ENCODE data around the gene EXOC1L.

EXOC1L gene

DNA sequence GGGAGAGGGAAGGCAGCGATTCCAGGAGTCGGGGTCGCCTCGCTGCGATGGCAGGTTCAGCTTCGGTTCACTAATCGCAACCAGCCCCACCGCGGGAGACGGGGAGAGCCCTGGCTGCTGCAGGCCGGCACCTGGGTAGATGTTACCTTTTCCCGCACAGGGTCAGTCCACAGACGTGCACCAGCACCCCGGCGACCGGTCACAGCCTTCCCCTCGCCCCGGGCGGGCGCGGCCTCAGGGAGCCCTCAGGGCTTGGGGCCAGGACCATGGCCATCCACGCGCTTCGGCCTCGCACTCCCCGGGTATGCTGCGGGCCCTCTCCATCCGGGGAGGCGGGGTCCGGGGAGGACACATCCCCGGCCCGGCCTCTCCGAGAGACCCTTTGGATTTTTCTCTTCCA is 26.1 kb upstream of the EXOC1L start:
- H3K4me3 ChIP-seq (ENCODE audit: control insufficient read depth, low read depth, low read length), result peak overlapping the region; percentile 3
- TF ChIP-seq, protein P1, sequence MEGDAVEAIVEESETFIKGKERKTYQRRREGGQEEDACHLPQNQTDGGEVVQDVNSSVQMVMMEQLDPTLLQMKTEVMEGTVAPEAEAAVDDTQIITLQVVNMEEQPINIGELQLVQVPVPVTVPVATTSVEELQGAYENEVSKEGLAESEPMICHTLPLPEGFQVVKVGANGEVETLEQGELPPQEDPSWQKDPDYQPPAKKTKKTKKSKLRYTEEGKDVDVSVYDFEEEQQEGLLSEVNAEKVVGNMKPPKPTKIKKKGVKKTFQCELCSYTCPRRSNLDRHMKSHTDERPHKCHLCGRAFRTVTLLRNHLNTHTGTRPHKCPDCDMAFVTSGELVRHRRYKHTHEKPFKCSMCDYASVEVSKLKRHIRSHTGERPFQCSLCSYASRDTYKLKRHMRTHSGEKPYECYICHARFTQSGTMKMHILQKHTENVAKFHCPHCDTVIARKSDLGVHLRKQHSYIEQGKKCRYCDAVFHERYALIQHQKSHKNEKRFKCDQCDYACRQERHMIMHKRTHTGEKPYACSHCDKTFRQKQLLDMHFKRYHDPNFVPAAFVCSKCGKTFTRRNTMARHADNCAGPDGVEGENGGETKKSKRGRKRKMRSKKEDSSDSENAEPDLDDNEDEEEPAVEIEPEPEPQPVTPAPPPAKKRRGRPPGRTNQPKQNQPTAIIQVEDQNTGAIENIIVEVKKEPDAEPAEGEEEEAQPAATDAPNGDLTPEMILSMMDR (conservative IDR thresholded peaks at IDR 0.05; ENCODE audit: control insufficient read depth, insufficient read depth, low read depth, low read length), result no peak
- DNase-seq (ENCODE audit: low read depth), result no peak

DNA sequence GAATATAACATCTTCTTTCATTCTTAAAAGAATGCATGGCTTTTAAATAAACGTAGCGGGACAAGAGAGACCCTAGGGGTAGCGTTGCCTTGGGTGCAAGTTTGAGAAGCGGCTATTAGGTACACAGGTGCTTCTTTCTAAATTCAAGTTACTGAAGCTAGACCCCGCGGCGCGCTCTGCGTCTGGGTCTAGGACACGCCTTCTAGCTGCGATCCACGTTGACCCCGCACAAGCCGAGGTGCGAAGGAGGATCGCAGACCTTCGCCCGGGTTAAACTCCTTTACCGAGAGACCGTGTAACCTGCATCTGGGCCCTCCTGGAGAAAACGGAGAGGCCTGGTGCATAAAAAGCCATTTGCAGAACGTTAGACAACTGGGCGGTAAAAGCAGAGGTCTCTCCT is 25.5 kb upstream of the EXOC1L start:
- TF ChIP-seq, protein P1 (conservative IDR thresholded peaks at IDR 0.05; ENCODE audit: control insufficient read depth, insufficient read depth, low read depth, low read length), result no peak
- no peak overlapping the region for H3K4me3 ChIP-seq (ENCODE audit: control insufficient read depth, low read depth, low read length)
- DNase-seq (ENCODE audit: low read depth), result no peak

DNA sequence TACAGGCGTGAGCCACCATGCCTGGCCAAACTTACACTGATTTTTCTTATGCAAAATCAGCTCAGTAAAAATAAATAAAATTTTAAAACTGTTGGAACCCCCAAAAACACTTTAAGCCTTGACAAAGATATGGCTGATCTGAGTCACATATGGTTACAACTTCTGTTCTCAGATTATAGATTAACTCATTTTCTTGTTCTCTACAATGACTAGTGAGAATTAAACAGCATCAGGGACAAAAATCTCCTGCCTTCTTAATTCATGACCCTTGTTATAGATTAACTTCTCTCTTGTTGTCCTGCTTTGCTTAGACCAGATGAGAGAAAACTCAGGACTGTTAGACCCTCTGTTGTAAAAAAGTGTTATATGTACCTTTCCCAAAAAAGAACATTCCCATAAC is 24.2 kb upstream of the EXOC1L start:
- no peak for DNase-seq (ENCODE audit: low read depth)
- H3K4me3 ChIP-seq (ENCODE audit: control insufficient read depth, low read depth, low read length), result no peak overlapping the region
- TF ChIP-seq, protein P1 (conservative IDR thresholded peaks at IDR 0.05; ENCODE audit: control insufficient read depth, insufficient read depth, low read depth, low read length), result no peak

GRCh38 chr4:55801498-55801897 is 18.1 kb upstream of the EXOC1L start:
- H3K4me3 ChIP-seq (ENCODE audit: control insufficient read depth, low read depth, low read length), result no peak overlapping the region
- TF ChIP-seq, protein P1 (conservative IDR thresholded peaks at IDR 0.05; ENCODE audit: control insufficient read depth, insufficient read depth, low read depth, low read length), result no peak
- DNase-seq (ENCODE audit: low read depth), result no peak

- TF ChIP-seq, protein P1 (conservative IDR thresholded peaks at IDR 0.05; ENCODE audit: control insufficient read depth, insufficient read depth, low read depth, low read length), result no peak
- no peak for DNase-seq (ENCODE audit: low read depth)
- H3K4me3 ChIP-seq (ENCODE audit: control insufficient read depth, low read depth, low read length), result no peak overlapping the region
These were observed 12.0 kb upstream of the EXOC1L start for GRCh38 chr4:55807556-55807955.

DNA sequence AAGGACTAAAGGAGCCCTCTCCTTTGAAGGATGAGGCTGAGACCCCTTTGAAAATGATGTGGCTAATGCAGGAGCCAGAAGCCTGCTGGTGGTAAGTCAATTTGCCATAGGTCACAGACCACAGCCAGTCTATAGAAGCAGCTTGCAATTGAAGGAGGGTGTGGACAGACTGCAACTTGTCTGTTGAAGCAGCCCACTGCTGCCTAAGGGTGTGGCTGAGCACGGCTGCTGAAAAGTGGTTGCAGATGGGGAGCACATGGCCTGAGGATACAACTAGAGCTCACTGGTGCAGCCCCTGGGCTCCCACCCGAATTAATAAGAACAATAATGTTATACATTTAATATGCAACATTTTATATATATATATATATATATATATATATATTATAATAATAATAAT is 11.4 kb upstream of the EXOC1L start:
- no peak overlapping the region for H3K4me3 ChIP-seq (ENCODE audit: control insufficient read depth, low read depth, low read length)
- TF ChIP-seq, protein P1 (conservative IDR thresholded peaks at IDR 0.05; ENCODE audit: control insufficient read depth, insufficient read depth, low read depth, low read length), result no peak
- no peak for DNase-seq (ENCODE audit: low read depth)

- TF ChIP-seq, protein P1 (conservative IDR thresholded peaks at IDR 0.05; ENCODE audit: control insufficient read depth, insufficient read depth, low read depth, low read length), result no peak
These were observed 11.0 kb upstream of the EXOC1L start for GRCh38 chr4:55808632-55809031.

More at GRCh38 chr4:55808632-55809031, 11.0 kb upstream of the EXOC1L start:
- H3K4me3 ChIP-seq (ENCODE audit: control insufficient read depth, low read depth, low read length), result no peak overlapping the region
- no peak for DNase-seq (ENCODE audit: low read depth)
